Measurements from ENCODE around the gene SELP. TPM values are rescaled to one million over a fixed set of nuclear protein-coding genes. Genes with fewer than 3 reads are reported as not detected.

SELP gene
- total and polyA plus RNA-seq, 9 donors, result 0.67 to 2.0 (median 1.1) TPM

DNA sequence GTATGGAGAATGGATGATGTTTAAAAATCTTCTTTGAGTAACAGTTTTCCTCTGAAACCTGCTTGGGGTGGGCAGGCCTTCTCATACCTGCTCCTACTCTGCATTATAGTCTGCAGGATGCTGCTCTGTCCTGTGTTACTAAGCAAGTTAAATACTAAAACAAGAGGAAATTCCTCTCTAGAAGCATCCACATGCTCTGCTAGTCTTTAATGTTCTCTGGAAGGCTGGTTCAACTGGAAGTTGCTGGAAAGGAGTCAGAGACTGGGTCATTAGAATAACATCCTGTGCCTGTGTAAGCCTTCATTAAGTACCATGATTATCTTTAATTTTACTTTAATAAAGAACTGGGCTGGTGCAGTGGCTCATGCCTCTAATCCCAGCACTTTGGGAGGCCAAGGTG, 5.8 kb downstream of the SELP start:
- no peaks in the 10 kb centered on the region for H3K36me3 ChIP-seq (ENCODE audit: control insufficient read depth, insufficient read depth, low read length)
- H3K27me3 ChIP-seq (ENCODE audit: control insufficient read depth, insufficient read depth, low read length), result no peaks in the 10 kb centered on the region
- H3K4me1 ChIP-seq (ENCODE audit: control insufficient read depth, insufficient read depth, low read length), result no peaks in the 10 kb centered on the region
- no peak overlapping the region for H3K4me3 ChIP-seq (ENCODE audit: low read length)
- H3K27ac ChIP-seq (ENCODE audit: low read length), result no peak overlapping the region
- no peaks in the 10 kb centered on the region for H3K9me3 ChIP-seq (replicated peaks; ENCODE audit: control insufficient read depth, low read depth, low read length)
- DNase-seq, result no peak

DNA sequence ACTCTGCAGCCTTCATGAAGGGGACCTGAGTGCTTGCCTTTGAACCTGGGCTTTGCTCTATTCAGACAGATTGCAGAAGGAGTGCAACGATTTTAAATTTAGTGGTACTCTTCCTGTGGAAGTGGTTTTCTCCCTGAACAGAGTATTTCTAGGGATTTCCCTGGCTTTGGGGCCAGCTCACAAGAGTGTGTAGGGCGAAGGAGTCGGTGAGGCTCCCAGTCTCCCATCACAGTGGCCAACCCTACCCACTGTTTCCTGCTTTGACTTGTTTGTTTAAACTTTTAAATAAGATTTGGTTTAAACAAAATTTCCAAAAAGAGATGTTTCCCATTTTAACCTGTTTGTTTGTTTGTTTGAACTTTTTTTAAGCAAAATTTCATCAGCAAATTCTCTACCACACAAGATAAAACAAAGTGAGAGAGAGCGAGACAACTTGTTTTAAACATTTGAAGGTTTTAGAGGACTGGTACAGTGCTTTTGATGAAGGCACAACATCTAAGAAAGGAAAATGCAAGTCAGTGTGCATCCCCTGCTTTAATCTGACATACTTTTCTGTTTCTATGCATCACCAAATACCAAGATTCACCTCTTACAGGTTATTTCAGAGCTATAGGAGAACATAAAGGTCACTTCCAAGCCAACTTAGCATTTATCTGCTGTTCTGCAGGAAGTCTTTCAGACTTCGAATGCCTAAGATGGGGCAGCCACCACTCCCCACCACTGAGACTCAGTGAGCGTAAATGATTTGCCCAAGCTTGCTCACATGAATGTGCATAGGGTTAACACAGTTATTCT, 6.6 kb downstream of the SELP start:
- Histone ChIP-seq H3K4me3 (ENCODE audit: low read length) (no peak overlapping the region), H3K36me3 (ENCODE audit: control insufficient read depth, insufficient read depth, low read length) (no peaks in the 10 kb centered on the region), H3K4me1 (ENCODE audit: control insufficient read depth, insufficient read depth, low read length) (no peaks in the 10 kb centered on the region), H3K9me3 (replicated peaks; ENCODE audit: control insufficient read depth, low read depth, low read length) (no peaks in the 10 kb centered on the region), H3K27me3 (ENCODE audit: control insufficient read depth, insufficient read depth, low read length) (no peaks in the 10 kb centered on the region), H3K27ac (ENCODE audit: low read length) (no peak overlapping the region)
- DNase-seq, result no peak
- 83% methylated on average over 1 of the region's 6 CpGs for WGBS (ENCODE audit: insufficient coverage)

DNA sequence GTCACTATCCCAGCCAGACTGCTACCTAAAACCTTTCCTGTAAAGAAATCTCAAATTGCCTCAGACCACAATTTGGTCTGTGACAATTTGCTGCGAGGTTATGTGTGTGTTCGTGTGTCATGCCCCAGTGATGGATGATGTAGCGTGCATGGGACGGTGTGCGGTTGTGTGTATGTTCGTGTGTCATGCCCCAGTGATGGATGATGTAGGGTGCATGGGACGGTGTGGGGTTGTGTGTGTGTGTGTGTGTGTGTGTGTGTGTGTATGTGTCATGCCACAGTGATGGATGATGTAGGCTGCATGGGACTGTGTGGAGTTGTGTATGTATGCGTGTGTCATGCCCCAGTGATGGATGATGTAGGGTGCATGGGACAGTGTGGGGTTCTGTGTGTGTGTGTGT, 9.4 kb downstream of the SELP start:
- Histone ChIP-seq H3K36me3 (ENCODE audit: control insufficient read depth, insufficient read depth, low read length) (no peaks in the 10 kb centered on the region), H3K27ac (ENCODE audit: low read length) (no peak overlapping the region), H3K4me1 (ENCODE audit: control insufficient read depth, insufficient read depth, low read length) (no peaks in the 10 kb centered on the region), H3K27me3 (ENCODE audit: control insufficient read depth, insufficient read depth, low read length) (no peaks in the 10 kb centered on the region), H3K9me3 (replicated peaks; ENCODE audit: control insufficient read depth, low read depth, low read length) (no peaks in the 10 kb centered on the region), H3K4me3 (ENCODE audit: low read length) (no peak overlapping the region)
- 94% methylated on average over 8 of the region's 8 CpGs for WGBS (ENCODE audit: insufficient coverage)
- DNase-seq, result no peak

GRCh38 chr1:169618367-169618766, 11.6 kb downstream of the SELP start:
- H3K27ac ChIP-seq (ENCODE audit: low read length), result no peak overlapping the region
- H3K27me3 ChIP-seq (ENCODE audit: control insufficient read depth, insufficient read depth, low read length), result no peaks in the 10 kb centered on the region
- H3K36me3 ChIP-seq (ENCODE audit: control insufficient read depth, insufficient read depth, low read length), result no peaks in the 10 kb centered on the region
- no peaks in the 10 kb centered on the region for H3K4me1 ChIP-seq (ENCODE audit: control insufficient read depth, insufficient read depth, low read length)
- DNase-seq, result no peak
- no CpG with 5 or more reads among the region's 2 CpGs for WGBS (ENCODE audit: insufficient coverage)
- H3K4me3 ChIP-seq (ENCODE audit: low read length), result no peak overlapping the region
- H3K9me3 ChIP-seq (replicated peaks; ENCODE audit: control insufficient read depth, low read depth, low read length), result no peaks in the 10 kb centered on the region

GRCh38 chr1:169615803-169616202, 14.1 kb downstream of the SELP start:
- Histone ChIP-seq H3K4me3 (ENCODE audit: low read length) (no peak overlapping the region), H3K27me3 (ENCODE audit: control insufficient read depth, insufficient read depth, low read length) (no peaks in the 10 kb centered on the region), H3K36me3 (ENCODE audit: control insufficient read depth, insufficient read depth, low read length) (no peaks in the 10 kb centered on the region), H3K9me3 (replicated peaks; ENCODE audit: control insufficient read depth, low read depth, low read length) (no peaks in the 10 kb centered on the region), H3K4me1 (ENCODE audit: control insufficient read depth, insufficient read depth, low read length) (no peaks in the 10 kb centered on the region), H3K27ac (ENCODE audit: low read length) (no peak overlapping the region)
- no peak for DNase-seq
- WGBS (ENCODE audit: insufficient coverage), result 83% methylated on average over 3 of the region's 5 CpGs

GRCh38 chr1:169610858-169611257, 19.1 kb downstream of the SELP start:
- no peaks in the 10 kb centered on the region for H3K9me3 ChIP-seq (replicated peaks; ENCODE audit: control insufficient read depth, low read depth, low read length)
- H3K4me1 ChIP-seq (ENCODE audit: control insufficient read depth, insufficient read depth, low read length), result no peaks in the 10 kb centered on the region
- no peak overlapping the region for H3K4me3 ChIP-seq (ENCODE audit: low read length)
- 100% methylated on average over 1 of the region's 6 CpGs for WGBS (ENCODE audit: insufficient coverage)
- no peak for DNase-seq
- no peaks in the 10 kb centered on the region for H3K36me3 ChIP-seq (ENCODE audit: control insufficient read depth, insufficient read depth, low read length)
- H3K27me3 ChIP-seq (ENCODE audit: control insufficient read depth, insufficient read depth, low read length), result no peaks in the 10 kb centered on the region
- H3K27ac ChIP-seq (ENCODE audit: low read length), result no peak overlapping the region

DNA sequence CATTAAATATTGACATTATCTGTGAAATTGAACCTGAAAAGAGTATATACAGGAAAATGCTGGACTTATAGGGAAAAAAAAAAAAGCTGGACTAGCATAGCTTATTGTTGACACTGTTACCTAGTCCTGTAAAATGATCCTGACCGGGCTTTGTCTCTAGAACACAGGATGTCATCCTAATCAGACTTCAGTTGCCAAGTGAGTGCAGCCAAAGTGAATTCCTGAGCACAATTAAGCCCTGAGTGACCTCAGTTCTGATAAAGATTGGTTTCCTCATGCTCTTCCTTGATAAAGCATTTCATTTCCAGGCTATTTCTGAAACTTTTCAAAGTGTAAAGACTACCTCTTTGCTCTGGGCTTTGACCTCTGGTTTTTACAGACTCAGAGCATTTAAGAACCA, 19.8 kb downstream of the SELP start:
- H3K9me3 ChIP-seq (replicated peaks; ENCODE audit: control insufficient read depth, low read depth, low read length), result no peaks in the 10 kb centered on the region
- no peaks in the 10 kb centered on the region for H3K4me1 ChIP-seq (ENCODE audit: control insufficient read depth, insufficient read depth, low read length)
- peak; percentile 39 for DNase-seq
- H3K36me3 ChIP-seq (ENCODE audit: control insufficient read depth, insufficient read depth, low read length), result no peaks in the 10 kb centered on the region
- 21% methylated on average over 1 of the region's 1 CpG for WGBS (ENCODE audit: insufficient coverage)
- H3K27ac ChIP-seq (ENCODE audit: low read length), result no peak overlapping the region
- H3K4me3 ChIP-seq (ENCODE audit: low read length), result no peak overlapping the region
- H3K27me3 ChIP-seq (ENCODE audit: control insufficient read depth, insufficient read depth, low read length), result no peaks in the 10 kb centered on the region

DNA sequence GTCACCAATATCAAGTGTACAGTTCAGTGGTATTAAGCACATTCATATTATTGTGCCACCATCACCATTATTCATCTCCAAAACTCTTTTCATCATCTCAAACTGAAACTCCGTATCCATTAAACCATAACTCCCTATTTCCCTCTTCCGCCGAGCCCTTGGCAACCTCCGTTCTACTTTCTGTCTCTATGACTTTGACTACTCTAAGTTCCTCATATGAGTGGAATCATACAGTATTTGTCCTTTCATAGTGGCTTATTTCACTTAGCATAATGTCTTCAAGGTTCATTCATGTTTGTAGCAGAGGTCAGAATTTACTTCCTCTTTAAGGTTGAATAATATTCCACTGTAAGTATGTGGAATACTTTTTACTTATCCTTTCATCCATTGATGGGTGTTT, 21.7 kb downstream of the SELP start:
- Histone ChIP-seq H3K4me1 (ENCODE audit: control insufficient read depth, insufficient read depth, low read length) (no peaks in the 10 kb centered on the region), H3K9me3 (replicated peaks; ENCODE audit: control insufficient read depth, low read depth, low read length) (no peaks in the 10 kb centered on the region), H3K36me3 (ENCODE audit: control insufficient read depth, insufficient read depth, low read length) (no peaks in the 10 kb centered on the region), H3K27me3 (ENCODE audit: control insufficient read depth, insufficient read depth, low read length) (no peaks in the 10 kb centered on the region), H3K27ac (ENCODE audit: low read length) (no peak overlapping the region), H3K4me3 (ENCODE audit: low read length) (no peak overlapping the region)
- no peak for DNase-seq
- 100% methylated on average over 1 of the region's 4 CpGs for WGBS (ENCODE audit: insufficient coverage)

DNA sequence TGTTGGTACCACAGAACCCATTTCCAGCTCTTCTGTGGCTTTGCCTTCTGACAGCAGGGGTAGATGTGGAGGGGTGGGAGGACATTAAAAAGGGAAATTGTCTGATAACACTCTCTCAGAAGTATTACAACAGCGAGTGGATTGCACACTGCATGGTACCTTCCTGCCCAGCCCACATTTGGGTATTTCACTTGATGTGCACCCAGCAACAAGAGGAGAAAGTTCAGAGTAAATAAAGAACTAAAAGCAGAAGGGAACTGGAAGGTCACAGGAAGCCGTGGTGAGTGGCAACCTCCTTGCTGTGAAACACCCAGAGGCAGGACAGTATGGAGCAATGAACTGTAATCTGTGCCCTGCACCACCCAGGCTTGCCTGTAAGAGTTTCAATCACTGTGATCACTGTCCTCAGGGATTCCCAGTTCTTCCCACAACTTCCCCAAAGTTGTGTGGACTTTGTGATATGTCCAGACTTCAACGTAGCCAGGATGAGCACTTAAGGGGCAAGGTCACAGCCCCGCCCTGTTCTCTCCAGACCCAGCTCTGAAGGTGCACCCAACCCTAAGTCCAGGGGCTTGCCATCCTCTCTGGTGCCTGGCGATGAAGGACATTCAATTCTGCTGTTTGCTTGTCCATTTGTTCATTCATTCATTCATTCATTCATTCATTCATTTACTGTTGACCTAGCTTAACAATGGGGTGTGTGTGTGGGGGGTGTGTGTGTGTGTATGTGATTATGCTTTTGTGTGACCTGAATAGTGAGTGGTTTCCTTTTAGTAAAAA, 25.0 kb downstream of the SELP start:
- H3K36me3 ChIP-seq (ENCODE audit: control insufficient read depth, insufficient read depth, low read length), result no peaks in the 10 kb centered on the region
- no peak overlapping the region for H3K27ac ChIP-seq (ENCODE audit: low read length)
- no peaks in the 10 kb centered on the region for H3K4me1 ChIP-seq (ENCODE audit: control insufficient read depth, insufficient read depth, low read length)
- 51% methylated on average over 3 of the region's 5 CpGs for WGBS (ENCODE audit: insufficient coverage)
- H3K27me3 ChIP-seq (ENCODE audit: control insufficient read depth, insufficient read depth, low read length), result no peaks in the 10 kb centered on the region
- H3K4me3 ChIP-seq (ENCODE audit: low read length), result no peak overlapping the region
- peak; percentile 16 for DNase-seq
- no peaks in the 10 kb centered on the region for H3K9me3 ChIP-seq (replicated peaks; ENCODE audit: control insufficient read depth, low read depth, low read length)

- H3K36me3 ChIP-seq (ENCODE audit: control insufficient read depth, insufficient read depth, low read length), result no peaks in the 10 kb centered on the region
- H3K27ac ChIP-seq (ENCODE audit: low read length), result no peak overlapping the region
- DNase-seq, result peak; percentile 24
- H3K4me1 ChIP-seq (ENCODE audit: control insufficient read depth, insufficient read depth, low read length), result no peaks in the 10 kb centered on the region
- no peak overlapping the region for H3K4me3 ChIP-seq (ENCODE audit: low read length)
- no peaks in the 10 kb centered on the region for H3K27me3 ChIP-seq (ENCODE audit: control insufficient read depth, insufficient read depth, low read length)
- H3K9me3 ChIP-seq (replicated peaks; ENCODE audit: control insufficient read depth, low read depth, low read length), result no peaks in the 10 kb centered on the region
- WGBS (ENCODE audit: insufficient coverage), result no CpG with 5 or more reads among the region's 3 CpGs
These were observed 28.6 kb downstream of the SELP start for GRCh38 chr1:169601096-169601881.

Measured in muscle of leg (tissue), 11 donors.